ENCODE results near the gene SMAD3. TPM values are rescaled to one million over a fixed set of nuclear protein-coding genes. Genes with fewer than 3 reads are reported as not detected.

Gene SMAD3
- total RNA-seq, 1 donor from 2014 or later = 25.7 TPM

DNA sequence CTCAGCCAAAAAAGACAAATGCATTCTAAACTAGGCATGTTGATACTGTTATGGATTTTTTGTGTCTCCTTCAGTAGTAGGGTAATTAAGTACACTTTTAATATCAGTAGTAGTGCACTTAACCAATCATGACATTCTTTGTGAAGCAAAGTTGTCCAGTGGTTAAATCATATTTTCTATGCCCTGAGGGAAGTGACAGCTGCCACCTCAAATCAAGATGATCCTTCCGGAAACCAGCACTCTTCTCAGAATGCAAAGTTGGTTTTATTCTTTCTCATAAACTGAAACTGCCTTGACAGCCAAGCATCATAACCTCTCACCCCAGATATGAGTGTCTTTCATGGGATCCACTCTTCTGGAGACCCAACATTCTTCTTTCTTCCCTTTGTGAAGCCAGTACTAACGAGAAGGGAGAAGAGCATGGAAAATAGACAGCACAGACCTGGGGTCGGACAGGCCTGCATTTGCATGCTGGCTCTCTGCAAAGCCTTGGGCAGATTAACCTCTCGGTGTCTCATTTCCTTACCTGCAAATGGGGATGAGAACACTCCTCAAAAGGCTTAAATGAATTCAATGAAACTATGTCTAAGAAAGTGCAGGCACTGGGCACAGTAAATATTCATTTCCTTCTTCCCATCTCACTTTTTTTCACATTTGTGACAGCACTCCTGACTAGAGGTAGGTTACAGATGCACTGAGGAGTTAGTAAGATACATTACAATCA, 175.9 kb downstream of the SMAD3 start:
- H3K4me1 ChIP-seq = peaks cover 28% of the 10 kb centered on the region
- no peaks in the 10 kb centered on the region for H3K27me3 ChIP-seq (ENCODE audit: low read depth)
- H3K27ac ChIP-seq = no peak overlapping the region
- DNase-seq (no peak), ATAC-seq (no peak)
- H3K9me3 ChIP-seq = no peaks in the 10 kb centered on the region
- H3K36me3 ChIP-seq = peaks cover 5% of the 10 kb centered on the region
- TF ChIP-seq CTCF (IDR thresholded peaks at IDR 0.05) = no peak
- intact Hi-C loops (cut with DNase I) = no loop called here
- no peak overlapping the region for H3K4me3 ChIP-seq

- H3K36me3 ChIP-seq = peaks cover 3% of the 10 kb centered on the region
- no peak for DNase-seq
These were observed 177.3 kb downstream of the SMAD3 start for GRCh38 chr15:67242708-67243111.

More at GRCh38 chr15:67242708-67243111, 177.3 kb downstream of the SMAD3 start:
- peak; percentile 19 to 21 for ATAC-seq
- Histone ChIP-seq H3K4me3 (no peak overlapping the region), H3K27me3 (ENCODE audit: low read depth) (no peaks in the 10 kb centered on the region), H3K9me3 (no peaks in the 10 kb centered on the region), H3K4me1 (peaks cover 28% of the 10 kb centered on the region), H3K27ac (no peak overlapping the region)
- intact Hi-C loops (cut with DNase I) = no loop called here
- TF ChIP-seq CTCF (IDR thresholded peaks at IDR 0.05) = no peak

Other genes with a start within 250 kb of the SMAD3 start
- 24.9 TPM for gene AAGAB, start 189.1 kb downstream of the SMAD3 start, total RNA-seq
- 2.3 TPM for gene IQCH, start 189.2 kb downstream of the SMAD3 start, total RNA-seq

Measured in lower lobe of right lung (tissue), 2 donors.